GM12878 (cell line): ENCODE measurements around the gene PRKG1. TPM values are rescaled to one million over a fixed set of nuclear protein-coding genes. Genes with fewer than 3 reads are reported as not detected.

Experiments
- CHD1 ChIP-seq: IDR thresholded peaks from 2 replicates; pipeline ENCODE4 v1.6.1; 2012; ENCODE audit warnings: low read depth, low read length, improper control_type of control experiment
- EED ChIP-seq: sonication (generic); IDR thresholded peaks from 2 replicates; pipeline ENCODE4 v1.6.1; 2016; ENCODE audit warnings: antibody characterized with exemption, low read depth
- EP300 ChIP-seq, 2 experiments: fragments of 150-350 bp in 1 of 2; IDR thresholded peaks; 2 replicates each; pipeline ENCODE4 v1.6.1; 2011 to 2012; ENCODE audit warnings: low read depth in 2 of 2, low read length in 2 of 2, borderline replicate concordance in 1 of 2, improper control_type of control experiment in 1 of 2, inconsistent platforms in 1 of 2; ENCODE audit not compliant: control insufficient read depth in 1 of 2
- JUNB ChIP-seq: IDR thresholded peaks from 2 replicates; pipeline ENCODE4 v1.6.1; 2016; ENCODE audit warnings: antibody characterized with exemption, mild to moderate bottlenecking
- MYB ChIP-seq: fragments of 150-350 bp; IDR thresholded peaks from 2 replicates; pipeline ENCODE4 v1.6.1; 2014; ENCODE audit warnings: mild to moderate bottlenecking, low read depth, low read length, borderline replicate concordance
- TCF3 ChIP-seq: IDR thresholded peaks from 2 replicates; pipeline ENCODE4 v1.6.1; 2012; ENCODE audit warnings: low read depth, mild to moderate bottlenecking, low read length, borderline replicate concordance; ENCODE audit not compliant: insufficient read depth
- polyA plus RNA-seq, 11 experiments: library from polyadenylated mRNA; depleted of rRNA in 4 of 11; unstranded in 6 of 11; stranded (reverse) in 5 of 11; fragments of >200 nt; fragmentation: Nextera tagmentation in 4 of 11; fragmentation: Illumina TruSeq in 1 of 11; extraction: Ambion mirVana in 4 of 11; extraction: Trizol in 1 of 11; gene quantifications; 1 replicate in 1 of 11; 2 replicates in 10 of 11; pipeline versions ENCODE4 v1.2.1 to v1.2.3, GENCODE V29; 2011 to 2016; ENCODE audit warnings: inconsistent platforms in 2 of 11, missing spikeins in 2 of 11, low read depth in 1 of 11
- total RNA-seq, 4 experiments: library from RNA; depleted of rRNA in 3 of 4; stranded (reverse); fragments of >200 nt in 3 of 4; fragmentation: Illumina TruSeq in 1 of 4; extraction: Trizol in 1 of 4; gene quantifications; 2 replicates each; pipeline versions ENCODE4 v1.2.1 to v1.2.3, GENCODE V29; 2013 to 2021
- TF ChIP-seq, protein P1 (sequence below): fragments of 450-650 bp; formaldehyde crosslinking; IDR thresholded peaks from 2 replicates; pipeline ENCODE4 v1.4.0; 2020; ENCODE audit warnings: mild to moderate bottlenecking, moderate library complexity
- TF ChIP-seq, protein P2 (sequence below): IDR thresholded peaks from 2 replicates; pipeline ENCODE4 v1.6.1; 2012; ENCODE audit warnings: improper control_type of control experiment, low read depth, low read length; ENCODE audit not compliant: insufficient replicate concordance

The PRKG1 gene
- total and polyA plus RNA-seq, 10 of the 15 experiments (the other 5 are each of a cell fraction or from before 2014, with no cell fraction given), result 0.04 to 0.05 TPM; not detected in 8

DNA sequence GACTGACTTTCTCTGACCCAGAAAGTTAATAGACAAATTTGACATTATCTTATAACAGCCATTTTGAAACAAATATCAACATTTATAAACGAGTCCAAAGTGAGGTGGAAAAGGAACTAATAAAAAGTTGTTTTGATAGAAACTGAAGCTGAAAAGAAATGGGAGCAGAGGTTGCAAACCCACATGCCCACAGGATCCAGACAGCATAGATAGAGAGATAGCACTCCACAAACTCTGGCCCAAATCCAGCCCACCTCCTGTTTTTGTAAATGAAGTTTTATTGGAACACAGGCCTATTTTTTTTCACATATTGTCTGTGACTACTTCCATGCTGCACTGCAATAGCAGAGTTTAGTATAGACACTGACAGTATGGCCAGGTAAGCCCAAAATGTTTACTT lies 171.9 kb downstream of the PRKG1 start (continued):
- TF ChIP-seq, protein P1, sequence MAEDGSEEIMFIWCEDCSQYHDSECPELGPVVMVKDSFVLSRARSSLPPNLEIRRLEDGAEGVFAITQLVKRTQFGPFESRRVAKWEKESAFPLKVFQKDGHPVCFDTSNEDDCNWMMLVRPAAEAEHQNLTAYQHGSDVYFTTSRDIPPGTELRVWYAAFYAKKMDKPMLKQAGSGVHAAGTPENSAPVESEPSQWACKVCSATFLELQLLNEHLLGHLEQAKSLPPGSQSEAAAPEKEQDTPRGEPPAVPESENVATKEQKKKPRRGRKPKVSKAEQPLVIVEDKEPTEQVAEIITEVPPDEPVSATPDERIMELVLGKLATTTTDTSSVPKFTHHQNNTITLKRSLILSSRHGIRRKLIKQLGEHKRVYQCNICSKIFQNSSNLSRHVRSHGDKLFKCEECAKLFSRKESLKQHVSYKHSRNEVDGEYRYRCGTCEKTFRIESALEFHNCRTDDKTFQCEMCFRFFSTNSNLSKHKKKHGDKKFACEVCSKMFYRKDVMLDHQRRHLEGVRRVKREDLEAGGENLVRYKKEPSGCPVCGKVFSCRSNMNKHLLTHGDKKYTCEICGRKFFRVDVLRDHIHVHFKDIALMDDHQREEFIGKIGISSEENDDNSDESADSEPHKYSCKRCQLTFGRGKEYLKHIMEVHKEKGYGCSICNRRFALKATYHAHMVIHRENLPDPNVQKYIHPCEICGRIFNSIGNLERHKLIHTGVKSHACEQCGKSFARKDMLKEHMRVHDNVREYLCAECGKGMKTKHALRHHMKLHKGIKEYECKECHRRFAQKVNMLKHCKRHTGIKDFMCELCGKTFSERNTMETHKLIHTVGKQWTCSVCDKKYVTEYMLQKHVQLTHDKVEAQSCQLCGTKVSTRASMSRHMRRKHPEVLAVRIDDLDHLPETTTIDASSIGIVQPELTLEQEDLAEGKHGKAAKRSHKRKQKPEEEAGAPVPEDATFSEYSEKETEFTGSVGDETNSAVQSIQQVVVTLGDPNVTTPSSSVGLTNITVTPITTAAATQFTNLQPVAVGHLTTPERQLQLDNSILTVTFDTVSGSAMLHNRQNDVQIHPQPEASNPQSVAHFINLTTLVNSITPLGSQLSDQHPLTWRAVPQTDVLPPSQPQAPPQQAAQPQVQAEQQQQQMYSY (CRISPR knock-in tag), result no peak
- TF ChIP-seq JUNB, result no peak
- TF ChIP-seq EP300 (IDR thresholded peaks at IDR 0.05; ENCODE audit: borderline replicate concordance in 1 of 2, control insufficient read depth in 1 of 2, low read depth in 2 of 2, low read length in 2 of 2), result no peak
- TF ChIP-seq MYB, result no peak
- TF ChIP-seq CHD1, result no peak
- no peak for TF ChIP-seq TCF3
- TF ChIP-seq, protein P2, sequence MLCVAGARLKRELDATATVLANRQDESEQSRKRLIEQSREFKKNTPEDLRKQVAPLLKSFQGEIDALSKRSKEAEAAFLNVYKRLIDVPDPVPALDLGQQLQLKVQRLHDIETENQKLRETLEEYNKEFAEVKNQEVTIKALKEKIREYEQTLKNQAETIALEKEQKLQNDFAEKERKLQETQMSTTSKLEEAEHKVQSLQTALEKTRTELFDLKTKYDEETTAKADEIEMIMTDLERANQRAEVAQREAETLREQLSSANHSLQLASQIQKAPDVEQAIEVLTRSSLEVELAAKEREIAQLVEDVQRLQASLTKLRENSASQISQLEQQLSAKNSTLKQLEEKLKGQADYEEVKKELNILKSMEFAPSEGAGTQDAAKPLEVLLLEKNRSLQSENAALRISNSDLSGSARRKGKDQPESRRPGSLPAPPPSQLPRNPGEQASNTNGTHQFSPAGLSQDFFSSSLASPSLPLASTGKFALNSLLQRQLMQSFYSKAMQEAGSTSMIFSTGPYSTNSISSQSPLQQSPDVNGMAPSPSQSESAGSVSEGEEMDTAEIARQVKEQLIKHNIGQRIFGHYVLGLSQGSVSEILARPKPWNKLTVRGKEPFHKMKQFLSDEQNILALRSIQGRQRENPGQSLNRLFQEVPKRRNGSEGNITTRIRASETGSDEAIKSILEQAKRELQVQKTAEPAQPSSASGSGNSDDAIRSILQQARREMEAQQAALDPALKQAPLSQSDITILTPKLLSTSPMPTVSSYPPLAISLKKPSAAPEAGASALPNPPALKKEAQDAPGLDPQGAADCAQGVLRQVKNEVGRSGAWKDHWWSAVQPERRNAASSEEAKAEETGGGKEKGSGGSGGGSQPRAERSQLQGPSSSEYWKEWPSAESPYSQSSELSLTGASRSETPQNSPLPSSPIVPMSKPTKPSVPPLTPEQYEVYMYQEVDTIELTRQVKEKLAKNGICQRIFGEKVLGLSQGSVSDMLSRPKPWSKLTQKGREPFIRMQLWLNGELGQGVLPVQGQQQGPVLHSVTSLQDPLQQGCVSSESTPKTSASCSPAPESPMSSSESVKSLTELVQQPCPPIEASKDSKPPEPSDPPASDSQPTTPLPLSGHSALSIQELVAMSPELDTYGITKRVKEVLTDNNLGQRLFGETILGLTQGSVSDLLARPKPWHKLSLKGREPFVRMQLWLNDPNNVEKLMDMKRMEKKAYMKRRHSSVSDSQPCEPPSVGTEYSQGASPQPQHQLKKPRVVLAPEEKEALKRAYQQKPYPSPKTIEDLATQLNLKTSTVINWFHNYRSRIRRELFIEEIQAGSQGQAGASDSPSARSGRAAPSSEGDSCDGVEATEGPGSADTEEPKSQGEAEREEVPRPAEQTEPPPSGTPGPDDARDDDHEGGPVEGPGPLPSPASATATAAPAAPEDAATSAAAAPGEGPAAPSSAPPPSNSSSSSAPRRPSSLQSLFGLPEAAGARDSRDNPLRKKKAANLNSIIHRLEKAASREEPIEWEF, result no peak
- TF ChIP-seq EED, result no peak
